Nephron progenitor cell (in vitro differentiated cells): ENCODE measurements around the gene C5orf46.

Source experiments
- DNase-seq: peaks from one replicate; pipeline ENCODE4 v3.0.0; 2021
- H3K27ac Mint-ChIP-seq: 2 replicates; pipeline ENCODE4 v1.8.0; 2021; ENCODE audit warnings: mild to moderate bottlenecking, moderate library complexity, mixed read lengths
- H3K27me3 Mint-ChIP-seq: 2 replicates; pipeline ENCODE4 v1.8.0; 2021; ENCODE audit warnings: mild to moderate bottlenecking, low read depth, mixed read lengths; ENCODE audit not compliant: poor library complexity
- H3K36me3 Mint-ChIP-seq: 2 replicates; pipeline ENCODE4 v1.8.0; 2021; ENCODE audit warnings: low read depth, mixed read lengths
- H3K4me1 Mint-ChIP-seq: 2 replicates; pipeline ENCODE4 v1.8.0; 2021; ENCODE audit warnings: mixed read lengths
- H3K4me3 Mint-ChIP-seq: 2 replicates; pipeline ENCODE4 v1.8.0; 2021; ENCODE audit warnings: mild to moderate bottlenecking, moderate library complexity, mixed read lengths
- H3K9me3 Mint-ChIP-seq: 2 replicates; pipeline ENCODE4 v1.8.0; 2021; ENCODE audit warnings: mild to moderate bottlenecking, moderate library complexity, mixed read lengths
- TF ChIP-seq, protein P1 (sequence below): fragments of 200-600 bp; sonication (generic); IDR thresholded peaks from 2 replicates; pipeline ENCODE4 v1.5.0; 2021; ENCODE audit warnings: antibody characterized with exemption

Gene C5orf46

DNA sequence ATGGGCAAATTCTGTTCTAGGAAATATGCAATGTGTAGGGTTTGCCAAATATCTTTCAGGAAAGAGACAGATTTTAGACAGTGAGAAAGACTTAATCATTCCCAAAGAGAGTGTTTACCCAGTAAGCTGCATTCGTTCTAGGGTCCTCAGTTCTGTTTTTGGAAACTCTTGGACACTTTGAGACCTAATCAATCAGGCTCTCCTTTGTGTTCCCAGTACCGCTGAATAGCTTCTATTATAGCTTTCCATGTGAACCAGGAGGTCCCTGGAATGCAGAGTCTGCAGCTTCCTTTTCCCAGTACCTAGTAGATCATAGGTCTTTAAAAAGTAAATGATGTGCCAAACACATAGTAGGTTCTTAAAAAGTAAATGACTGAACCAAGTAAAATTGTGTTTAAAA, 63.5 kb downstream of the C5orf46 start:
- TF ChIP-seq, protein P1, sequence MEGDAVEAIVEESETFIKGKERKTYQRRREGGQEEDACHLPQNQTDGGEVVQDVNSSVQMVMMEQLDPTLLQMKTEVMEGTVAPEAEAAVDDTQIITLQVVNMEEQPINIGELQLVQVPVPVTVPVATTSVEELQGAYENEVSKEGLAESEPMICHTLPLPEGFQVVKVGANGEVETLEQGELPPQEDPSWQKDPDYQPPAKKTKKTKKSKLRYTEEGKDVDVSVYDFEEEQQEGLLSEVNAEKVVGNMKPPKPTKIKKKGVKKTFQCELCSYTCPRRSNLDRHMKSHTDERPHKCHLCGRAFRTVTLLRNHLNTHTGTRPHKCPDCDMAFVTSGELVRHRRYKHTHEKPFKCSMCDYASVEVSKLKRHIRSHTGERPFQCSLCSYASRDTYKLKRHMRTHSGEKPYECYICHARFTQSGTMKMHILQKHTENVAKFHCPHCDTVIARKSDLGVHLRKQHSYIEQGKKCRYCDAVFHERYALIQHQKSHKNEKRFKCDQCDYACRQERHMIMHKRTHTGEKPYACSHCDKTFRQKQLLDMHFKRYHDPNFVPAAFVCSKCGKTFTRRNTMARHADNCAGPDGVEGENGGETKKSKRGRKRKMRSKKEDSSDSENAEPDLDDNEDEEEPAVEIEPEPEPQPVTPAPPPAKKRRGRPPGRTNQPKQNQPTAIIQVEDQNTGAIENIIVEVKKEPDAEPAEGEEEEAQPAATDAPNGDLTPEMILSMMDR = no peak
- H3K36me3 Mint-ChIP-seq = no peaks in the 10 kb centered on the region
- H3K27ac Mint-ChIP-seq = no peak overlapping the region
- no peaks in the 10 kb centered on the region for H3K9me3 Mint-ChIP-seq
- H3K4me1 Mint-ChIP-seq = no peaks in the 10 kb centered on the region
- no peaks in the 10 kb centered on the region for H3K27me3 Mint-ChIP-seq
- DNase-seq = no peak
- no peak overlapping the region for H3K4me3 Mint-ChIP-seq
